ENCODE results near the gene TAAR1. TPM values are rescaled to one million over a fixed set of nuclear protein-coding genes. Genes with fewer than 3 reads are reported as not detected.

TAAR1 gene
- total RNA-seq, 1 donor from 2014 or later: not detected

Other genes with a start within 250 kb of the TAAR1 start
- gene STX7, start 146.1 kb downstream of the TAAR1 start, total RNA-seq: 94.5 TPM
- gene TAAR9, start 120.9 kb downstream of the TAAR1 start, total RNA-seq: not detected
- not detected for gene TAAR8, start 106.5 kb downstream of the TAAR1 start, total RNA-seq
- not detected for gene TAAR6, start 88.9 kb downstream of the TAAR1 start, total RNA-seq
- gene TAAR5, start 69.4 kb downstream of the TAAR1 start, total RNA-seq: not detected
- gene TAAR2, start 34.9 kb downstream of the TAAR1 start, total RNA-seq: not detected
- gene VNN1, start 54.9 kb upstream of the TAAR1 start, total RNA-seq: 62.1 TPM
- 3.4 TPM for gene VNN2, start 98.7 kb upstream of the TAAR1 start, total RNA-seq
- 13.3 TPM for gene SLC18B1, start 139.5 kb upstream of the TAAR1 start, total RNA-seq
- 638 TPM for gene RPS12, start 155.4 kb upstream of the TAAR1 start, total RNA-seq

Data from mucosa of gallbladder (tissue), 1 donor.